ENCODE data around the gene MAGI2.

Gene MAGI2

GRCh38 chr7:78567836-78568235 lies 885.6 kb downstream of the MAGI2 start:
- DNase-seq (ENCODE audit: extremely low read depth, low read depth) = no peak

DNA sequence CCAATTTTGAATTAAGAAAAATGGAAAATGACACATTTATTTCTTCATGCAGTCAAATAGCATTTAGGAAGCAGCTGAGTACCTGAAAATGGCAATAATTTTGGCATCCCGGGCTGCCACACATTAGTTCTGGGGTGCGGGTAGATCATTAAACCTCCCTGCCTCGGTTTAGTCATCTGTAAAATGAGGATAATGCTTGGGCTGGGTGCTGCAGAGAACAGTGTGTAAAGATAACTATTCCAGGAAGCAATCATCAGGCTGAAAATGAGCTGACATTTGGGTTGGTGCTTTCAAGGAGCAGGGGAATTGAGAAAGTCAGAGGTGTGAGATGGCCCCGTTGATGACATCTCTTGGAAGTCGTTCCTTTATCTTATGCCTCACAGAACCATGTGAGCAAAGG lies 887.7 kb downstream of the MAGI2 start:
- no peak for DNase-seq (ENCODE audit: extremely low read depth, low read depth)
- TF ChIP-seq CTCF (IDR thresholded peaks at IDR 0.05; ENCODE audit: low read depth, low read length) = no peak

More at GRCh38 chr7:78567836-78568235, 885.6 kb downstream of the MAGI2 start:
- no peak for TF ChIP-seq CTCF (IDR thresholded peaks at IDR 0.05; ENCODE audit: low read depth, low read length)

GRCh38 chr7:78563191-78563590 lies 890.3 kb downstream of the MAGI2 start:
- DNase-seq (ENCODE audit: extremely low read depth, low read depth) = no peak
- no peak for TF ChIP-seq CTCF (IDR thresholded peaks at IDR 0.05; ENCODE audit: low read depth, low read length)

GRCh38 chr7:78562191-78562590 lies 891.3 kb downstream of the MAGI2 start:
- no peak for TF ChIP-seq CTCF (IDR thresholded peaks at IDR 0.05; ENCODE audit: low read depth, low read length)

DNA sequence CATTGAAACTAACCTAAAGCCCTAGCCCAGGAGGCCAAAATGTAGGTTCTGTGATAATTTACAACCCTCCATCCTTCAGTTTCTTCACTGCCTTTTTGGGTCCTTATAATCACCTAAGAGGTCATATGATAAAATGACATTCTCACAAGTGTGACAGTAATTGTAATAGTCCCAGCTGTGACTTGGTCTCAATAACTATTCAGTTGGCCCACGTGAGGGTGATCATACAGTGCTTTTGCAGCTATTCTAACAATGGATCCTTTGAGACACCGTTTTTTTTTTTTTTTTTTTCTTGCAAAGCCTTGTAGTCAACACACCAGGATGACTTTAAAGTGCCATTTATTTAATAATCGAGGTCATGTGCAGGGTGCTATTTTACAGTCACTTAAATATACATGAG lies 894.9 kb downstream of the MAGI2 start:
- no peak for DNase-seq (ENCODE audit: extremely low read depth, low read depth)
- no peak for TF ChIP-seq CTCF (IDR thresholded peaks at IDR 0.05; ENCODE audit: low read depth, low read length)

More at GRCh38 chr7:78562191-78562590, 891.3 kb downstream of the MAGI2 start:
- no peak for DNase-seq (ENCODE audit: extremely low read depth, low read depth)

- DNase-seq (ENCODE audit: extremely low read depth, low read depth) = no peak
- no peak for TF ChIP-seq CTCF (IDR thresholded peaks at IDR 0.05; ENCODE audit: low read depth, low read length)
Measured at GRCh38 chr7:78543976-78544375, 909.5 kb downstream of the MAGI2 start.

DNA sequence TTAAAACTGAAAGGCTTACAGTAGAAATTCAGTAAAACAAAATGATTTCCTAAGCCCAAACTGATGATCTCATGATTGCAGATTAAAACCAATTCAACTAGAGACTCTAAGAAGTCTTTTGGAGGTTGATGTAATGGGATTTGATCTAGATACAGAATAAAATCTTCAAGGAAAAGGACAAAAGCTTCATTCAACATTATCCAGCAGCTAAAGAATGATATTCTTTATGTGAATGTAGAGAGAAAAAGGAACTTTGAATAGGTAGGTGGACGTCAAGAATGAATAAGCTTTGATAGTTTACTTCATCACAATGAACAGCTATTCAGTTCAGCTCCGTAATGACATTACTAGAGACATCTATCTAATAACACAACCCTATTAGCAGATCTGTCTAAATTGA lies 910.5 kb downstream of the MAGI2 start:
- no peak for DNase-seq (ENCODE audit: extremely low read depth, low read depth)
- TF ChIP-seq CTCF (IDR thresholded peaks at IDR 0.05; ENCODE audit: low read depth, low read length) = no peak

All from AG09319 (cell line).